ENCODE measurements around the gene NBPF3.

Gene NBPF3

DNA sequence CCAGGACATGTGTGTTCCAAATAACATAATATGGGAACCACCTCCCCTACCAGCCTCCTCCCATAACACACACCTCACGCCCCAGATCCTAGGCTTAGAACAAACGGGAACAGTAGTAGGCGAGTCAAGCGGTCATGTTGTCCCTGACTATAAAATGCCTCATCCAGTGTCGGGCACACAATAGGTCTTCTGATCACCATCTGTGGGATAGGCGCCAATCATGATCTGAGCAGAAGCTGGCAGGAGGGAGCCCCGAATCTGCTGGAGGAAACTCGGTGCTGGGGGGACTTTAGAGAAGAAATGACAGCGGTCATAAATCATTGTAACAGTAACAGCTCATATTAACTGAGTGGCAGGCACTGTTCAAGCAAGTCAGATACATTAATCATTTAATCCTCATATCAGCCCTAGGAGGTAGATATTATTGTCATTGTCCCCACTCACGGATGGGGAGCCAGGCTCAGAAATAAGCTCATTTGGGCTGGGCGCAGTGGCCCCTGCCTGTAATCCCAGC lies 82.6 kb downstream of the NBPF3 start:
- ATAC-seq = no peak
- TF ChIP-seq CSRNP3 (CRISPR knock-in tag; IDR thresholded peaks at IDR 0.05) = no peak
- no peak for TF ChIP-seq ZC3H10 (CRISPR knock-in tag; IDR thresholded peaks at IDR 0.05)
- no peak for TF ChIP-seq ZFP30 (CRISPR knock-in tag; IDR thresholded peaks at IDR 0.05)
- TF ChIP-seq, protein P1, sequence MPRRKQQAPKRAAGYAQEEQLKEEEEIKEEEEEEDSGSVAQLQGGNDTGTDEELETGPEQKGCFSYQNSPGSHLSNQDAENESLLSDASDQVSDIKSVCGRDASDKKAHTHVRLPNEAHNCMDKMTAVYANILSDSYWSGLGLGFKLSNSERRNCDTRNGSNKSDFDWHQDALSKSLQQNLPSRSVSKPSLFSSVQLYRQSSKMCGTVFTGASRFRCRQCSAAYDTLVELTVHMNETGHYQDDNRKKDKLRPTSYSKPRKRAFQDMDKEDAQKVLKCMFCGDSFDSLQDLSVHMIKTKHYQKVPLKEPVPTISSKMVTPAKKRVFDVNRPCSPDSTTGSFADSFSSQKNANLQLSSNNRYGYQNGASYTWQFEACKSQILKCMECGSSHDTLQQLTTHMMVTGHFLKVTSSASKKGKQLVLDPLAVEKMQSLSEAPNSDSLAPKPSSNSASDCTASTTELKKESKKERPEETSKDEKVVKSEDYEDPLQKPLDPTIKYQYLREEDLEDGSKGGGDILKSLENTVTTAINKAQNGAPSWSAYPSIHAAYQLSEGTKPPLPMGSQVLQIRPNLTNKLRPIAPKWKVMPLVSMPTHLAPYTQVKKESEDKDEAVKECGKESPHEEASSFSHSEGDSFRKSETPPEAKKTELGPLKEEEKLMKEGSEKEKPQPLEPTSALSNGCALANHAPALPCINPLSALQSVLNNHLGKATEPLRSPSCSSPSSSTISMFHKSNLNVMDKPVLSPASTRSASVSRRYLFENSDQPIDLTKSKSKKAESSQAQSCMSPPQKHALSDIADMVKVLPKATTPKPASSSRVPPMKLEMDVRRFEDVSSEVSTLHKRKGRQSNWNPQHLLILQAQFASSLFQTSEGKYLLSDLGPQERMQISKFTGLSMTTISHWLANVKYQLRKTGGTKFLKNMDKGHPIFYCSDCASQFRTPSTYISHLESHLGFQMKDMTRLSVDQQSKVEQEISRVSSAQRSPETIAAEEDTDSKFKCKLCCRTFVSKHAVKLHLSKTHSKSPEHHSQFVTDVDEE (CRISPR knock-in tag; IDR thresholded peaks at IDR 0.05) = no peak
- no peak for TF ChIP-seq PATZ1 (CRISPR knock-in tag; IDR thresholded peaks at IDR 0.05; ENCODE audit: borderline replicate concordance)
- no peak for TF ChIP-seq SNAI2 (CRISPR knock-in tag; IDR thresholded peaks at IDR 0.05)
- no peak for TF ChIP-seq ISL1 (CRISPR knock-in tag; IDR thresholded peaks at IDR 0.05)
- TF ChIP-seq ZNF565 (CRISPR knock-in tag; conservative IDR thresholded peaks at IDR 0.05; ENCODE audit: low read depth) = no peak
- no peak for TF ChIP-seq ARNTL (CRISPR knock-in tag; IDR thresholded peaks at IDR 0.05; ENCODE audit: borderline replicate concordance, low read depth)
- TF ChIP-seq BACH2 (CRISPR knock-in tag; IDR thresholded peaks at IDR 0.05; ENCODE audit: borderline replicate concordance) = no peak
- TF ChIP-seq GLIS3 (CRISPR knock-in tag; IDR thresholded peaks at IDR 0.05) = no peak
- no peak for TF ChIP-seq CREB5 (CRISPR knock-in tag; IDR thresholded peaks at IDR 0.05; ENCODE audit: low read depth)
- TF ChIP-seq POU6F1 (CRISPR knock-in tag; IDR thresholded peaks at IDR 0.05; ENCODE audit: borderline replicate concordance, low read depth) = no peak
- no peak for TF ChIP-seq ZNF8 (CRISPR knock-in tag; IDR thresholded peaks at IDR 0.05)
- TF ChIP-seq ESRRG (CRISPR knock-in tag; IDR thresholded peaks at IDR 0.05) = no peak
- no peak for TF ChIP-seq TOX (CRISPR knock-in tag; IDR thresholded peaks at IDR 0.05; ENCODE audit: borderline replicate concordance)
- TF ChIP-seq ZNF70 (CRISPR knock-in tag; IDR thresholded peaks at IDR 0.05) = no peak
- no peak for TF ChIP-seq CSDC2 (CRISPR knock-in tag; IDR thresholded peaks at IDR 0.05)
- no peak for TF ChIP-seq ZFP3 (CRISPR knock-in tag; IDR thresholded peaks at IDR 0.05)

- ATAC-seq = no peak
These were observed 83.4 kb downstream of the NBPF3 start for GRCh38 chr1:21523297-21523813.

More at GRCh38 chr1:21523297-21523813, 83.4 kb downstream of the NBPF3 start:
- TF ChIP-seq ZNF70 (CRISPR knock-in tag; IDR thresholded peaks at IDR 0.05) (no peak), ZNF565 (CRISPR knock-in tag; conservative IDR thresholded peaks at IDR 0.05; ENCODE audit: low read depth) (no peak), ZFP30 (CRISPR knock-in tag; IDR thresholded peaks at IDR 0.05) (no peak), PATZ1 (CRISPR knock-in tag; IDR thresholded peaks at IDR 0.05; ENCODE audit: borderline replicate concordance) (no peak)
